SH-SY5Y (cell line): ENCODE measurements around the gene PATJ.
A peak's percentile ranks its signal among the peaks of the same experiment; 100 is the strongest.

ENCODE experiments used
- GATA2 ChIP-seq: IDR thresholded peaks from 2 replicates; pipeline ENCODE4 v1.6.1; 2011; ENCODE audit warnings: mild to moderate bottlenecking, low read depth, low read length
- GATA3 ChIP-seq: IDR thresholded peaks from 2 replicates; pipeline ENCODE4 v1.6.1; 2011; ENCODE audit warnings: low read depth, mild to moderate bottlenecking, low read length, moderate library complexity

PATJ gene

GRCh38 chr1:62177621-62178020, 435.3 kb downstream of the PATJ start:
- TF ChIP-seq GATA2 = no peak
- TF ChIP-seq GATA3 = no peak

GRCh38 chr1:62178372-62178771, 436.1 kb downstream of the PATJ start:
- TF ChIP-seq GATA2 (no peak), GATA3 (no peak)

DNA sequence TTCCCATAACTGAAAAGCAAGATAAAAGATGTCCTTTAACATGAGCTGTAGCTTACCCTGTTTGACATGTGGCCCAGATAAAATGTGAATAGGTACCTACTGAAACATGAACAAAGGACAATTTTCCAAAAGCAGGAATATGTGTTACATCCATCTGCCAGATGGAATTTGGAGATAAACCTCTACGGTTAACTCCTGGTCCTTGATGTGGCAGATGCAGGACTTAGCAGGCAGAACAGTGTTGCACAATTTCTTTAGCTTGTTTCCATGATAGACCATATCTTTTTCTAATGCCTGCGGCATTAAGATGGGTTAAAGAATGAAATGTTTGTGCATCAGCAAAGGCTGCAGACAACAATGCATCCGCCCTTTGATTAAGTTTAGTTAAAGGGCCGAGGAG, 437.8 kb downstream of the PATJ start:
- TF ChIP-seq GATA2 (peak; percentile 55; the same call in 1 of the 2 replicates), GATA3 (peak; percentile 51)

GRCh38 chr1:62180639-62181038, 438.4 kb downstream of the PATJ start:
- no peak for TF ChIP-seq GATA3
- TF ChIP-seq GATA2 = no peak

GRCh38 chr1:62181532-62181931, 439.3 kb downstream of the PATJ start:
- TF ChIP-seq GATA3 = no peak
- TF ChIP-seq GATA2 = no peak

- TF ChIP-seq GATA2 (no peak), GATA3 (no peak)
Measured at GRCh38 chr1:62184336-62184735, 442.1 kb downstream of the PATJ start.

DNA sequence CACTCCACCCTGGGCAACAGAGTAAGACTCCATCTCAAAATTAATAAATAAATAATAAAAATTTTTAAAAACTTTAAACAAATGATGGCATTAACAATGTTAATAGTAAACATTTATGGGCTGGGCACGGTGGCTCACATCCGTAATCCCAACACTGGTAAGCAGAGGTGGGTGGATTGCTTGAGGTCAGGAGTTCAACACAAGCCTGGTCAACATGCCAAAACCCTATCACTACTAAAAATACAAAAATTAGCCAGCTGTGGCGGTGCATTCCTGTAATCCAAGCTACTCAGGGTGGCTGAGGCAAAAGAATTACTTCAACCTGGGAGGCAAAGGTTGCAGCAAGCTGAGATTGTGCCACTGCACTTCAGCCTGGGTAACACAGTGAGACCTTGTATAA, 443.4 kb downstream of the PATJ start:
- TF ChIP-seq GATA3 (no peak), GATA2 (no peak)

DNA sequence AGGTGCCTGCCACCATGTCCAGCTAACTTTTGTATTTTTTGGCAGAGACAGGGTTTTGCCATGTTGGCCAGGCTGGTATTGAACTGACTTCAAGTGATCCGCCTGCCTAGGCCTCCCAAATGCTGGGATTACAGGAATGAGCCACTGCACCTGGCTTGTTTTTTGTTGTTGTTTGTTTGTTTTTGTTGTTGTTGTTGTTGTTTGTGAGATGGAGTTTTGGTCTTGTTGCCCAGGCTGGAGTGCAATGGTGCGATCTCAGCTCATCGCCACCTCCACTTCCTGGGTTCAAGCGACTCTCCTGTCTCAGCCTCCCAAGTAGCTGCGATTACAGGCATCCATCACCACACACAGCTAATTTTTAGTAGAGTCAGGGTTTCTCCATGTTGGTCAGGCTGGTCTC, 445.3 kb downstream of the PATJ start:
- no peak for TF ChIP-seq GATA3

GRCh38 chr1:62188111-62188510, 445.8 kb downstream of the PATJ start:
- no peak for TF ChIP-seq GATA3
- TF ChIP-seq GATA2 = no peak

DNA sequence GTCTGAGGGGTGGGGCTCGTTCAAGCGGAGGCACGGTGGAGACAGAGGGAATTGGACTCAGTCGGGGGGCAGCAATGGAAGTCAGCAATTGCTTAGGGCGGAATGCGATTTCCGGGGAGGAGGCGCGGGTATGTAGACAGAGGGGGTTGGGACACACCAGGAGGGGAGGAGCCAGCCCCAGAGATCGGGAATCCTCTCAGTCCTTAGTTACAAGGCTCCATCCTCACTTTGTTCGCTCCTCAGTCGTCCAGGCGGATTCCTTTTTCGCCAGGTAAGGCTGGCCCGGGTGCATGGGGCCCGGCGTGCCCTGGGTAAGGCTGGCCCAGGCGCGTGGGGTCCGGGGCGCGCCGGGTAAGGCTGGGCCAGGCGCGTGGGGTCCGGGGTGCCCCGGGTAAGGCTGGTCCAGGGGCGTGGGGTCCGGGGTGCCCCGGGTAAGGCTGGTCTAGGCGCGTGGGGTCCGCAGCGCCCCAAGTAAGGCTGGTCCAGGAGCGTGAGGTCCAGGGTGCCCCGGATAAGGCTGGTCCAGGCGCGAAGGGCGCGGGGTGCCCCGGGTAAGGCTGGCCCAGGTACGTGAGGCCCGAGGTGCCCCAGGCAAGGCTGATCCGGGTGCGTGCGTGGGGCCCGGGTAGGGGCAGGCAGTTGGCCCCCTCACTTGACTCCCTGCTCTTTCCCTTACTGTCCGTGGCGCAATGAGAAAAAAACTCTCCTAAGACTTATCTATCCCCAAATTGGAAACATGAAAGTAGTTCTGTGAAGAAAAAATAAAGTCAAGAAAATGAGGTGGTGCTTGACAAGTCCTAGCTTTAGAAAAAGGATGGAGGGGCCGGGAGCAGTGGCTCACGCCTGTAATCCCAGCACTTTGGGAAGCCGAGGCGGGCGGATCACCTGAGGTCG, 452.6 kb downstream of the PATJ start, which contains the start of gene L1TD1:
L1TD1 (plus strand) TSS at position 199 of the 894 bp plus-strand sequence. CDS start 11,780 bp downstream, outside the sequence.
- TF ChIP-seq GATA2 = no peak
- TF ChIP-seq GATA3 = no peak

GRCh38 chr1:62196086-62196690, 453.9 kb downstream of the PATJ start:
- no peak for TF ChIP-seq GATA3
- no peak for TF ChIP-seq GATA2

GRCh38 chr1:62198069-62198780, 455.9 kb downstream of the PATJ start:
- TF ChIP-seq GATA3 (no peak), GATA2 (no peak)

DNA sequence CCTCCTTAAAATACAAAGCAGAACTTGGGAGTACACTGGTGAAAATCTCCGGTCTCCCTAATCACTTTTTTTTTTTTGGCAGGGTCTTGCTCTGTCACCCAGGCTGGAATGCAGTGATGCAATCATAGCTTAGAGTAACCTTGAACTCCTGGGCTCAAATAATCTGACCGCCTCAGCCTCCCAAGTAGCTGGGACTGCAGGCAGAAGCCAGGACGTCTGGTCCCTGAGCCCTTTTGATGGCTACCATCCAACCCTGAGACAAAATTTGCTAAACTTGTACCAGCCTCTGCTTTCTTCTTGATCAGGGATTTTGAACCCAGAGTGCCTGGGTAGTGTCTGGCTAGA, 456.5 kb downstream of the PATJ start:
- TF ChIP-seq GATA2 = no peak
- TF ChIP-seq GATA3 = no peak

DNA sequence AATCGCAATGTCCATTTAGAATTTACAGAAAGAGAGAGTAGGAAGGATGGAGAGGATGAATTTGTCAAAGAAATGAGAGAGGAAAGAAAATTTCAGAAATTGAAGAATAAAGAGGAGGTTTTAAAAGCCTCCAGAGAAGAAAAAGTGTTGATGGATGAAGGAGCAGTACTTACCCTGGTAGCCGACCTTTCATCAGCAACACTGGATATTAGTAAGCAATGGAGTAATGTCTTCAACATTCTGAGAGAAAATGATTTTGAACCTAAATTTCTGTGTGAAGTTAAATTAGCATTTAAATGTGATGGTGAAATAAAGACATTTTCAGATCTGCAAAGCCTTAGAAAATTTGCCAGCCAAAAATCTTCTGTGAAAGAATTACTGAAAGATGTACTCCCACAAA, 464.9 kb downstream of the PATJ start:
- TF ChIP-seq GATA3 = no peak
- TF ChIP-seq GATA2 = no peak

- TF ChIP-seq GATA3 (no peak), GATA2 (no peak)
Measured at GRCh38 chr1:62208087-62208486, 465.8 kb downstream of the PATJ start.
